CD8-positive, alpha-beta memory T cell (primary cell): Measurements from ENCODE around the gene RNF4. TPM values are rescaled to one million over a fixed set of nuclear protein-coding genes. Genes with fewer than 3 reads are reported as not detected.

Source experiments
- CTCF ChIA-PET: fragments of 350-600 bp; sonication (Branson Sonifier 250); formaldehyde crosslinking; loops from one replicate; lab custom pipeline; 2021; ENCODE audit warnings: antibody characterized with exemption; lab: Charles Lee
- POLR2A ChIA-PET: fragments of 350-600 bp; sonication (Branson Sonifier 250); formaldehyde crosslinking; loops from one replicate; lab custom pipeline; 2021; ENCODE audit warnings: antibody characterized with exemption; lab: Charles Lee
- DNase-seq, 5 donors: peaks; one replicate each; pipeline versions ENCODE4 v3.0.0 to v3.0.0-alpha.2; 2020 to 2022; ENCODE audit warnings: mixed read lengths in 1 of 5
- H3K27ac ChIP-seq: one replicate; pipeline ENCODE4 v1.7.0; 2013; ENCODE audit warnings: low read depth, mild to moderate bottlenecking, low read length, moderate library complexity
- H3K27me3 ChIP-seq: 2 replicates; pipeline ENCODE4 v1.7.0; 2013; ENCODE audit warnings: low read length, mild to moderate bottlenecking; ENCODE audit not compliant: insufficient read depth, poor library complexity, severe bottlenecking
- H3K36me3 ChIP-seq: 2 replicates; pipeline ENCODE4 v1.7.0; 2013; ENCODE audit warnings: mild to moderate bottlenecking, low read length, moderate library complexity; ENCODE audit not compliant: insufficient read depth
- H3K4me1 ChIP-seq: 2 replicates; pipeline ENCODE4 v1.7.0; 2013; ENCODE audit warnings: mild to moderate bottlenecking, low read length, moderate library complexity; ENCODE audit not compliant: insufficient read depth
- H3K4me3 ChIP-seq: 2 replicates; pipeline ENCODE4 v1.7.0; 2013; ENCODE audit warnings: mild to moderate bottlenecking, low read length
- H3K9me3 ChIP-seq: 2 replicates; pipeline ENCODE4 v1.7.0; 2013; ENCODE audit warnings: mild to moderate bottlenecking, low read length
- H3K27ac Mint-ChIP-seq, 8 donors: one replicate each; pipeline ENCODE4 v1.8.0; 2020 to 2021; ENCODE audit warnings: mixed read lengths in 8 of 8, mild to moderate bottlenecking in 6 of 8, inconsistent platforms in 3 of 8, moderate library complexity in 3 of 8
- H3K27me3 Mint-ChIP-seq, 2 donors: one replicate each; pipeline ENCODE4 v1.8.0; 2020 to 2021; ENCODE audit warnings: mixed read lengths in 2 of 2, mild to moderate bottlenecking in 1 of 2, moderate library complexity in 1 of 2
- H3K36me3 Mint-ChIP-seq, 3 donors: one replicate each; pipeline ENCODE4 v1.8.0; 2020 to 2021; ENCODE audit warnings: mixed read lengths in 3 of 3, inconsistent platforms in 1 of 3, mild to moderate bottlenecking in 1 of 3
- H3K4me1 Mint-ChIP-seq, 3 donors: one replicate each; pipeline ENCODE4 v1.8.0; 2020 to 2021; ENCODE audit warnings: mixed read lengths in 3 of 3, inconsistent platforms in 1 of 3, mild to moderate bottlenecking in 1 of 3
- H3K4me3 Mint-ChIP-seq, 7 donors: one replicate each; pipeline ENCODE4 v1.8.0; 2020 to 2021; ENCODE audit warnings: mixed read lengths in 7 of 7, mild to moderate bottlenecking in 6 of 7, moderate library complexity in 4 of 7, inconsistent platforms in 2 of 7
- H3K9me3 Mint-ChIP-seq, 5 donors: one replicate each; pipeline ENCODE4 v1.8.0; 2020 to 2022; ENCODE audit warnings: mixed read lengths in 5 of 5, mild to moderate bottlenecking in 3 of 5, moderate library complexity in 2 of 5, inconsistent platforms in 1 of 5
- polyA plus RNA-seq: library from polyadenylated mRNA; unstranded; fragments of 300-500 nt; fragmentation: Illumina TruSeq; gene quantifications from one replicate; pipeline ENCODE4 v1.2.3, GENCODE V29; 2021
- total RNA-seq, 2 experiments: library from RNA; stranded (reverse); gene quantifications; one replicate each; pipeline ENCODE4 v1.2.3, GENCODE V29; 2021

RNF4 gene
- total and polyA plus RNA-seq, 3 experiments from 2014 or later = 94.8 to 98.1 (median 95.4) TPM

- no peaks in the 10 kb centered on the region for H3K9me3 ChIP-seq
- H3K27me3 ChIP-seq = no peaks in the 10 kb centered on the region
- CTCF ChIA-PET = interaction anchor here (0.7 to 6.1 kb wide), 13 partner anchors 10 to 233 kb away, joined by 3 to 39 read pairs (median 3); partner anchors contain the start of genes CFAP99, MXD4 and ZFYVE28
- H3K4me1 ChIP-seq = peaks cover 3% of the 10 kb centered on the region
- DNase-seq = peak; percentile 58 to 82 (median 66)
- Mint-ChIP-seq H3K27me3 (no peaks in the 10 kb centered on the region), H3K4me3 (peak overlapping the region in 1 of 7 donors; percentile 80), H3K9me3 (no peaks in the 10 kb centered on the region), H3K4me1 (peaks cover 0 to 4% (median 2%) of the 10 kb centered on the region in 3 donors), H3K36me3 (no peaks in the 10 kb centered on the region), H3K27ac (peak overlapping the region in 2 of 8 donors; percentile 15 to 89)
- no peak overlapping the region for H3K27ac ChIP-seq
- no peaks in the 10 kb centered on the region for H3K36me3 ChIP-seq
- POLR2A ChIA-PET = interaction anchor here (0.7 kb wide), 1 partner anchor 221 kb away, joined by 7 read pairs; no protein-coding TSS in a partner anchor
- no peak overlapping the region for H3K4me3 ChIP-seq
Observed at GRCh38 chr4:2441393-2442174, 27.3 kb upstream of the RNF4 start.

GRCh38 chr4:2442175-2442993 is 26.5 kb upstream of the RNF4 start:
- Mint-ChIP-seq H3K36me3 (no peaks in the 10 kb centered on the region), H3K9me3 (no peaks in the 10 kb centered on the region), H3K4me3 (peak overlapping the region in 1 of 7 donors; percentile 80), H3K27ac (no peak overlapping the region), H3K4me1 (peaks cover 0 to 4% (median 2%) of the 10 kb centered on the region in 3 donors), H3K27me3 (no peaks in the 10 kb centered on the region)
- POLR2A ChIA-PET = no interaction called here
- Histone ChIP-seq H3K36me3 (no peaks in the 10 kb centered on the region), H3K4me3 (no peak overlapping the region), H3K27me3 (no peaks in the 10 kb centered on the region), H3K9me3 (no peaks in the 10 kb centered on the region), H3K27ac (no peak overlapping the region), H3K4me1 (peaks cover 3% of the 10 kb centered on the region)
- no peak for DNase-seq
- CTCF ChIA-PET = interaction anchor here (0.8 to 6.1 kb wide), 10 partner anchors 17 to 222 kb away, joined by 3 to 39 read pairs (median 4); partner anchors contain the start of genes CFAP99, MXD4 and ZFYVE28

- no peaks in the 10 kb centered on the region for H3K9me3 Mint-ChIP-seq
- Histone ChIP-seq H3K27me3 (no peaks in the 10 kb centered on the region), H3K9me3 (no peaks in the 10 kb centered on the region), H3K4me3 (no peak overlapping the region), H3K27ac (no peak overlapping the region), H3K36me3 (no peaks in the 10 kb centered on the region), H3K4me1 (peaks cover 3% of the 10 kb centered on the region)
- H3K27ac Mint-ChIP-seq = no peak overlapping the region
- H3K27me3 Mint-ChIP-seq = no peaks in the 10 kb centered on the region
- CTCF ChIA-PET = interaction anchor here (0.8 to 6.1 kb wide), 4 partner anchors 19 to 223 kb away, joined by 3 to 39 read pairs (median 4); no protein-coding TSS in a partner anchor
- no peaks in the 10 kb centered on the region for H3K36me3 Mint-ChIP-seq
- no peak for DNase-seq
- POLR2A ChIA-PET = no interaction called here
- peaks cover 0 to 4% (median 2%) of the 10 kb centered on the region in 3 donors for H3K4me1 Mint-ChIP-seq
- H3K4me3 Mint-ChIP-seq = no peak overlapping the region
Observed at GRCh38 chr4:2443061-2443730, 25.7 kb upstream of the RNF4 start.

GRCh38 chr4:2443956-2444740 is 24.8 kb upstream of the RNF4 start:
- POLR2A ChIA-PET = no interaction called here
- H3K27me3 Mint-ChIP-seq = no peaks in the 10 kb centered on the region
- DNase-seq = no peak
- peaks cover 0 to 4% (median 2%) of the 10 kb centered on the region in 3 donors for H3K4me1 Mint-ChIP-seq
- CTCF ChIA-PET = interaction anchor here (1.2 to 6.1 kb wide), 4 partner anchors 18 to 224 kb away, joined by 4 to 39 read pairs (median 4); no protein-coding TSS in a partner anchor
- no peaks in the 10 kb centered on the region for H3K9me3 ChIP-seq
- H3K4me3 Mint-ChIP-seq = no peak overlapping the region
- no peak overlapping the region for H3K4me3 ChIP-seq
- no peak overlapping the region for H3K27ac Mint-ChIP-seq
- no peaks in the 10 kb centered on the region for H3K36me3 Mint-ChIP-seq
- H3K27ac ChIP-seq = no peak overlapping the region
- H3K4me1 ChIP-seq = peaks cover 3% of the 10 kb centered on the region
- no peaks in the 10 kb centered on the region for H3K27me3 ChIP-seq
- H3K9me3 Mint-ChIP-seq = no peaks in the 10 kb centered on the region
- H3K36me3 ChIP-seq = no peaks in the 10 kb centered on the region

- no peaks in the 10 kb centered on the region for H3K36me3 ChIP-seq
- no peaks in the 10 kb centered on the region for H3K27me3 Mint-ChIP-seq
- no peaks in the 10 kb centered on the region for H3K9me3 Mint-ChIP-seq
- no peak overlapping the region for H3K4me3 ChIP-seq
- DNase-seq = no peak
- H3K4me3 Mint-ChIP-seq = no peak overlapping the region
- no peak overlapping the region for H3K27ac Mint-ChIP-seq
- ChIA-PET POLR2A (no interaction called here), CTCF (interaction anchor here (1.8 to 6.1 kb wide), 2 partner anchors 32 to 225 kb away, joined by 5 to 39 read pairs; no protein-coding TSS in a partner anchor)
- H3K27me3 ChIP-seq = no peaks in the 10 kb centered on the region
- H3K4me1 ChIP-seq = peaks cover 3% of the 10 kb centered on the region
- H3K9me3 ChIP-seq = no peaks in the 10 kb centered on the region
- H3K4me1 Mint-ChIP-seq = peaks cover 0 to 4% (median 2%) of the 10 kb centered on the region in 3 donors
- no peaks in the 10 kb centered on the region for H3K36me3 Mint-ChIP-seq
- H3K27ac ChIP-seq = no peak overlapping the region
Observed at GRCh38 chr4:2445130-2445529, 23.8 kb upstream of the RNF4 start.

GRCh38 chr4:2445571-2445970 is 23.3 kb upstream of the RNF4 start:
- H3K4me3 Mint-ChIP-seq = no peak overlapping the region
- CTCF ChIA-PET = interaction anchor here (1.8 kb wide), 1 partner anchor 33 kb away, joined by 5 read pairs; no protein-coding TSS in a partner anchor

More at GRCh38 chr4:2445571-2445970, 23.3 kb upstream of the RNF4 start:
- Histone ChIP-seq H3K9me3 (no peaks in the 10 kb centered on the region), H3K4me3 (no peak overlapping the region), H3K4me1 (peaks cover 3% of the 10 kb centered on the region), H3K36me3 (no peaks in the 10 kb centered on the region), H3K27ac (no peak overlapping the region), H3K27me3 (no peaks in the 10 kb centered on the region)
- peaks cover 0 to 4% (median 2%) of the 10 kb centered on the region in 3 donors for H3K4me1 Mint-ChIP-seq
- DNase-seq = no peak
- H3K27me3 Mint-ChIP-seq = no peaks in the 10 kb centered on the region
- H3K9me3 Mint-ChIP-seq = no peaks in the 10 kb centered on the region
- POLR2A ChIA-PET = no interaction called here
- H3K36me3 Mint-ChIP-seq = no peaks in the 10 kb centered on the region
- H3K27ac Mint-ChIP-seq = no peak overlapping the region
